Trophoblast cell (in vitro differentiated cells and primary cell): ENCODE measurements around the gene MOCOS.

Experiments
- DNase-seq, 2 donors: peaks; one replicate each; pipeline ENCODE4 v3.0.0-alpha.2; 2016
- H2AFZ ChIP-seq: 2 replicates; pipeline ENCODE4 v1.6.1; 2013; ENCODE audit warnings: low read length, moderate library complexity, mild to moderate bottlenecking; ENCODE audit not compliant: insufficient read depth, poor library complexity
- H2AK5ac ChIP-seq: 2 replicates; pipeline ENCODE4 v1.6.1; 2013; ENCODE audit warnings: mild to moderate bottlenecking, low read length
- H2BK120ac ChIP-seq: 2 replicates; pipeline ENCODE4 v1.6.1; 2013; ENCODE audit warnings: low read length, mild to moderate bottlenecking, moderate library complexity; ENCODE audit not compliant: insufficient read depth, poor library complexity
- H2BK12ac ChIP-seq: 2 replicates; pipeline ENCODE4 v1.6.1; 2013; ENCODE audit warnings: mild to moderate bottlenecking, low read length, moderate library complexity
- H2BK5ac ChIP-seq: 2 replicates; pipeline ENCODE4 v1.6.1; 2013; ENCODE audit warnings: low read length, low read depth, moderate library complexity, mild to moderate bottlenecking; ENCODE audit not compliant: poor library complexity
- H3K14ac ChIP-seq: 2 replicates; pipeline ENCODE4 v1.6.1; 2013; ENCODE audit warnings: mild to moderate bottlenecking, low read length
- H3K18ac ChIP-seq: 2 replicates; pipeline ENCODE4 v1.6.1; 2013; ENCODE audit warnings: mild to moderate bottlenecking, low read length
- H3K23ac ChIP-seq: 2 replicates; pipeline ENCODE4 v1.6.1; 2013; ENCODE audit warnings: low read length
- H3K27ac ChIP-seq: 2 replicates; pipeline ENCODE4 v1.5.1; 2013; ENCODE audit warnings: low read depth, mild to moderate bottlenecking, inconsistent platforms, low read length, moderate library complexity
- H3K27me3 ChIP-seq: 2 replicates; pipeline ENCODE4 v1.6.1; 2013; ENCODE audit warnings: inconsistent platforms, mild to moderate bottlenecking, low read length, moderate library complexity; ENCODE audit not compliant: insufficient read depth
- H3K36me3 ChIP-seq, 2 experiments: 1 replicate in 1 of 2; 2 replicates in 1 of 2; pipeline ENCODE4 v1.6.1; 2013; ENCODE audit warnings: low read length in 2 of 2, mild to moderate bottlenecking in 2 of 2, moderate library complexity in 1 of 2; ENCODE audit not compliant: insufficient read depth in 2 of 2, control insufficient read depth in 1 of 2
- H3K4ac ChIP-seq: 2 replicates; pipeline ENCODE4 v1.6.1; 2013; ENCODE audit warnings: low read depth, mild to moderate bottlenecking, low read length, moderate library complexity
- H3K4me1 ChIP-seq, 2 experiments: 1 replicate in 1 of 2; 2 replicates in 1 of 2; pipeline ENCODE4 v1.6.1; 2013; ENCODE audit warnings: low read length in 2 of 2, mild to moderate bottlenecking in 2 of 2, moderate library complexity in 1 of 2; ENCODE audit not compliant: insufficient read depth in 2 of 2, control insufficient read depth in 1 of 2
- H3K4me2 ChIP-seq: 2 replicates; pipeline ENCODE4 v1.6.1; 2013; ENCODE audit warnings: inconsistent platforms, mild to moderate bottlenecking, low read length, moderate library complexity
- H3K4me3 ChIP-seq: 2 replicates; pipeline ENCODE4 v1.5.1; 2013; ENCODE audit warnings: mild to moderate bottlenecking, low read depth, low read length, inconsistent platforms
- H3K79me1 ChIP-seq: one replicate; pipeline ENCODE4 v1.6.1; 2013; ENCODE audit warnings: low read length
- H3K79me2 ChIP-seq: 2 replicates; pipeline ENCODE4 v1.6.1; 2013; ENCODE audit warnings: low read length, mild to moderate bottlenecking; ENCODE audit not compliant: control insufficient read depth, insufficient read depth, poor library complexity
- H3K9ac ChIP-seq: 2 replicates; pipeline ENCODE4 v1.6.1; 2013; ENCODE audit warnings: mild to moderate bottlenecking, low read length
- H3K9me3 ChIP-seq: 2 replicates; pipeline ENCODE4 v1.6.1; 2013; ENCODE audit warnings: low read depth, mild to moderate bottlenecking, control low read depth, inconsistent platforms, low read length; ENCODE audit not compliant: insufficient read depth
- H4K12ac ChIP-seq: 2 replicates; pipeline ENCODE4 v1.6.1; 2013; ENCODE audit warnings: low read depth, mild to moderate bottlenecking, low read length, moderate library complexity
- H4K8ac ChIP-seq: 2 replicates; pipeline ENCODE4 v1.6.1; 2013; ENCODE audit warnings: low read depth, mild to moderate bottlenecking, low read length, moderate library complexity
- H4K91ac ChIP-seq: one replicate; pipeline ENCODE4 v1.6.1; 2013; ENCODE audit warnings: low read depth, mild to moderate bottlenecking, low read length, moderate library complexity
- WGBS: extraction: QIAGEN DNeasy Blood & Tissue Kit; methylation state at CpG from one replicate; pipeline ENCODE4 v1.1.7; 2013; ENCODE audit warnings: missing lambda C conversion rate; ENCODE audit not compliant: insufficient read length, insufficient coverage; ENCODE audit errors: extremely low coverage; 5-methylcytosine and 5-hydroxymethylcytosine counted together

MOCOS gene

GRCh38 chr18:36314754-36315153 lies 127.5 kb downstream of the MOCOS start:
- H2AFZ ChIP-seq = no peak overlapping the region
- WGBS = no CpG with 5 or more reads among the region's 4 CpGs
- no peak overlapping the region for H3K4me2 ChIP-seq

GRCh38 chr18:36315736-36316135 lies 128.4 kb downstream of the MOCOS start:
- no peak overlapping the region for H4K8ac ChIP-seq
- no peak overlapping the region for H2AK5ac ChIP-seq
- no peak overlapping the region for H3K23ac ChIP-seq
- no peak overlapping the region for H3K9ac ChIP-seq
- no peaks in the 10 kb centered on the region for H3K79me1 ChIP-seq
- H2BK120ac ChIP-seq = no peak overlapping the region
- H3K4me3 ChIP-seq = no peak overlapping the region
- H3K4ac ChIP-seq = no peak overlapping the region
- no peak overlapping the region for H3K14ac ChIP-seq
- no CpG with 5 or more reads among the region's 10 CpGs for WGBS
- H3K36me3 ChIP-seq = peaks cover 0 to 2% of the 10 kb centered on the region in 2 experiments
- no peak overlapping the region for H2BK5ac ChIP-seq
- no peak overlapping the region for H2AFZ ChIP-seq
- no peak for DNase-seq
- H3K27me3 ChIP-seq = no peaks in the 10 kb centered on the region
- no peak overlapping the region for H3K4me2 ChIP-seq
- H3K18ac ChIP-seq = peak overlapping the region; percentile 35
- no peak overlapping the region for H4K12ac ChIP-seq
- no peak overlapping the region for H3K27ac ChIP-seq
- H3K9me3 ChIP-seq = no peaks in the 10 kb centered on the region
- H3K79me2 ChIP-seq = no peaks in the 10 kb centered on the region
- H2BK12ac ChIP-seq = peak overlapping the region; percentile 51
- peaks cover 16 to 21% of the 10 kb centered on the region in 2 experiments for H3K4me1 ChIP-seq
- no peak overlapping the region for H4K91ac ChIP-seq

More at GRCh38 chr18:36314754-36315153, 127.5 kb downstream of the MOCOS start:
- H3K14ac ChIP-seq = no peak overlapping the region
- H3K23ac ChIP-seq = no peak overlapping the region
- no peak overlapping the region for H2BK12ac ChIP-seq
- peaks cover 20 to 30% of the 10 kb centered on the region in 2 experiments for H3K4me1 ChIP-seq
- no peaks in the 10 kb centered on the region for H3K9me3 ChIP-seq
- no peak overlapping the region for H2BK120ac ChIP-seq
- no peaks in the 10 kb centered on the region for H3K27me3 ChIP-seq
- no peak overlapping the region for H4K12ac ChIP-seq
- H3K4ac ChIP-seq = no peak overlapping the region
- H3K9ac ChIP-seq = no peak overlapping the region
- H3K27ac ChIP-seq = no peak overlapping the region
- no peak overlapping the region for H3K18ac ChIP-seq
- H4K8ac ChIP-seq = no peak overlapping the region
- no peak overlapping the region for H4K91ac ChIP-seq
- H3K79me1 ChIP-seq = peaks cover 5% of the 10 kb centered on the region
- DNase-seq = no peak
- H2AK5ac ChIP-seq = no peak overlapping the region
- no peaks in the 10 kb centered on the region for H3K79me2 ChIP-seq
- H3K4me3 ChIP-seq = no peak overlapping the region
- H2BK5ac ChIP-seq = no peak overlapping the region
- H3K36me3 ChIP-seq = peaks cover 0 to 2% of the 10 kb centered on the region in 2 experiments

- no CpG with 5 or more reads among the region's 2 CpGs for WGBS
- H3K23ac ChIP-seq = no peak overlapping the region
- H3K36me3 ChIP-seq = peaks cover 0 to 2% of the 10 kb centered on the region in 2 experiments
Observed at GRCh38 chr18:36316246-36316645, 128.9 kb downstream of the MOCOS start.

More at GRCh38 chr18:36316246-36316645, 128.9 kb downstream of the MOCOS start:
- no peaks in the 10 kb centered on the region for H3K79me2 ChIP-seq
- no peak overlapping the region for H3K27ac ChIP-seq
- no peak overlapping the region for H2BK120ac ChIP-seq
- H2AK5ac ChIP-seq = no peak overlapping the region
- H3K4me1 ChIP-seq = peaks cover 13 to 19% of the 10 kb centered on the region in 2 experiments
- no peak overlapping the region for H3K14ac ChIP-seq
- H3K79me1 ChIP-seq = no peaks in the 10 kb centered on the region
- H3K4me3 ChIP-seq = no peak overlapping the region
- no peak overlapping the region for H4K8ac ChIP-seq
- peak overlapping the region; percentile 7 for H3K4me2 ChIP-seq
- no peak for DNase-seq
- no peak overlapping the region for H3K9ac ChIP-seq
- H4K12ac ChIP-seq = no peak overlapping the region
- no peaks in the 10 kb centered on the region for H3K9me3 ChIP-seq
- H4K91ac ChIP-seq = no peak overlapping the region
- H3K27me3 ChIP-seq = no peaks in the 10 kb centered on the region
- no peak overlapping the region for H2AFZ ChIP-seq
- no peak overlapping the region for H2BK12ac ChIP-seq
- peak overlapping the region; percentile 54 for H3K4ac ChIP-seq
- no peak overlapping the region for H2BK5ac ChIP-seq
- H3K18ac ChIP-seq = no peak overlapping the region
